GM12878 (cell line): ENCODE results near the gene TBC1D20. TPM values are rescaled to one million over a fixed set of nuclear protein-coding genes. Genes with fewer than 3 reads are reported as not detected.

Experiments used
- ATAC-seq: fragments of 200-7000 bp; cut with Tn5 transposase; 3 replicates; pipeline ENCODE4 v1.9.1; 2020; ENCODE audit warnings: mild to moderate bottlenecking, moderate library complexity
- BruUV-seq: library from RNA; stranded (reverse); fragments of 400-500 nt; replicated peaks from 2 replicates; lab custom pipeline; 2021; lab: Mats Ljungman, UMichigan
- CTCF ChIA-PET: fragments of 300-600 bp; sonication (Branson Sonifier 250); formaldehyde crosslinking; extraction: SDS; loops from one replicate; lab custom pipeline; 2021; ENCODE audit warnings: inconsistent platforms; lab: Yijun Ruan, JAX
- POLR2A ChIA-PET: fragments of 350-600 bp; formaldehyde crosslinking; extraction: SDS; loops from one replicate; lab custom pipeline; 2021; ENCODE audit warnings: inconsistent platforms; lab: Charles Lee
- RAD21 ChIA-PET: fragments of 300-600 bp; sonication (Branson Sonifier 250); formaldehyde crosslinking; loops from one replicate; lab custom pipeline; 2023; ENCODE audit warnings: antibody characterized with exemption; ENCODE audit not compliant: unreplicated experiment; lab: Charles Lee
- SMC1A ChIA-PET: fragments of 300-600 bp; sonication (Branson Sonifier 250); formaldehyde crosslinking; loops from one replicate; lab custom pipeline; 2023; ENCODE audit not compliant: unreplicated experiment, uncharacterized antibody; lab: Charles Lee
- DNase-seq: peaks from one replicate; pipeline ENCODE4 v3.0.0-alpha.2; 2011; ENCODE audit warnings: low read depth, low spot score
- FAIRE-seq: peaks from 3 replicates; lab custom pipeline; 2011; peaks lifted over from hg19 to GRCh38; lab: Jason Lieb, UNC
- H2AFZ ChIP-seq: 2 replicates; pipeline ENCODE4 v1.6.0; 2011; ENCODE audit warnings: low read depth, low read length, control low read depth; ENCODE audit not compliant: control insufficient read depth
- H3K27ac ChIP-seq: 2 replicates; pipeline ENCODE4 v1.5.1; 2011; ENCODE audit warnings: control low read depth; ENCODE audit not compliant: control insufficient read depth, insufficient read depth
- H3K27me3 ChIP-seq, 2 experiments: replicated peaks in 1 of 2; 2 replicates each; pipeline versions ENCODE4 v1.6.0 to v1.6.1; 2011; ENCODE audit warnings: low read length in 1 of 2; ENCODE audit not compliant: control insufficient read depth in 2 of 2, insufficient read depth in 2 of 2
- H3K36me3 ChIP-seq, 2 experiments: 2 replicates each; pipeline ENCODE4 v1.5.1; 2011; ENCODE audit warnings: low read length in 1 of 2; ENCODE audit not compliant: control insufficient read depth in 2 of 2, insufficient read depth in 2 of 2
- H3K4me1 ChIP-seq: 2 replicates; pipeline ENCODE4 v1.6.1; 2011; ENCODE audit warnings: mild to moderate bottlenecking, low read length, moderate library complexity, mixed read lengths; ENCODE audit not compliant: control insufficient read depth, insufficient read depth
- H3K4me2 ChIP-seq: 2 replicates; pipeline ENCODE4 v1.6.0; 2011; ENCODE audit warnings: control low read depth; ENCODE audit not compliant: control insufficient read depth, insufficient read depth
- H3K4me3 ChIP-seq: fragments of 200-600 bp; sonication (generic); 2 replicates; pipeline ENCODE4 v1.5.1; 2016
- H3K79me2 ChIP-seq: 2 replicates; pipeline ENCODE4 v1.6.0; 2011; ENCODE audit warnings: low read length; ENCODE audit not compliant: control insufficient read depth, insufficient read depth
- H3K9ac ChIP-seq: 2 replicates; pipeline ENCODE4 v1.8.0; 2011; ENCODE audit warnings: low read length, control low read depth, mixed read lengths; ENCODE audit not compliant: control insufficient read depth, insufficient read depth
- H3K9me3 ChIP-seq: replicated peaks from 3 replicates; pipeline ENCODE4 v1.5.1; 2011; ENCODE audit warnings: mild to moderate bottlenecking, low read length; ENCODE audit not compliant: control insufficient read depth, insufficient read depth
- H4K20me1 ChIP-seq: 2 replicates; pipeline ENCODE4 v1.6.0; 2011; ENCODE audit not compliant: control insufficient read depth, insufficient read depth
- BHLHE40 ChIP-seq, 2 experiments: fragments of 450-650 bp in 1 of 2; IDR thresholded peaks; 2 replicates each; pipeline ENCODE4 v1.6.1; 2011 to 2017; ENCODE audit warnings: low read depth in 2 of 2, borderline replicate concordance in 1 of 2, improper control_type of control experiment in 1 of 2, low read length in 1 of 2, mild to moderate bottlenecking in 1 of 2
- CBX5 ChIP-seq: sonication (generic); IDR thresholded peaks from 2 replicates; pipeline ENCODE4 v1.6.1; 2016; ENCODE audit warnings: low read depth, moderate library complexity, mild to moderate bottlenecking, inconsistent platforms
- CREB1 ChIP-seq: IDR thresholded peaks from 2 replicates; pipeline ENCODE4 v1.6.1; 2012; ENCODE audit warnings: low read depth, mild to moderate bottlenecking, inconsistent platforms
- E2F4 ChIP-seq: IDR thresholded peaks from 2 replicates; pipeline ENCODE4 v1.6.1; 2012; ENCODE audit warnings: low read depth, low read length, improper control_type of control experiment
- ELK1 ChIP-seq: IDR thresholded peaks from 2 replicates; pipeline ENCODE4 v1.6.1; 2012; ENCODE audit warnings: low read depth, low read length, improper control_type of control experiment
- FOS ChIP-seq: IDR thresholded peaks from 3 replicates; pipeline ENCODE4 v1.6.1; 2011; ENCODE audit warnings: borderline replicate concordance; ENCODE audit not compliant: insufficient read length; ENCODE audit errors: extremely low read depth
- IKZF1 ChIP-seq: fragments of 450-650 bp; conservative IDR thresholded peaks from 2 replicates; pipeline ENCODE4 v1.6.1; 2017; ENCODE audit warnings: antibody characterized with exemption, mild to moderate bottlenecking
- KAT2A ChIP-seq: conservative IDR thresholded peaks from 2 replicates; pipeline ENCODE4 v1.6.1; 2011; ENCODE audit warnings: low read depth, low read length; ENCODE audit not compliant: control insufficient read depth
- MEF2A ChIP-seq: IDR thresholded peaks from 2 replicates; pipeline ENCODE4 v1.6.1; 2011; ENCODE audit warnings: low read depth, mild to moderate bottlenecking, low read length, moderate library complexity; ENCODE audit not compliant: insufficient read depth
- NFXL1 ChIP-seq: fragments of 450-650 bp; IDR thresholded peaks from 2 replicates; pipeline ENCODE4 v1.6.1; 2017; ENCODE audit warnings: antibody characterized with exemption, mild to moderate bottlenecking, borderline replicate concordance
- NKRF ChIP-seq: fragments of 450-650 bp; conservative IDR thresholded peaks from 2 replicates; pipeline ENCODE4 v1.6.1; 2017; ENCODE audit warnings: mild to moderate bottlenecking, moderate library complexity
- NR2C2 ChIP-seq: IDR thresholded peaks from 2 replicates; pipeline ENCODE4 v1.6.1; 2011; ENCODE audit warnings: borderline replicate concordance, low read depth; ENCODE audit not compliant: control insufficient read depth, insufficient read length
- NRF1 ChIP-seq: conservative IDR thresholded peaks from 2 replicates; pipeline ENCODE4 v1.6.1; 2011; ENCODE audit warnings: mild to moderate bottlenecking, low read depth, low read length, improper control_type of control experiment
- RAD21 ChIP-seq: IDR thresholded peaks from 2 replicates; pipeline ENCODE4 v1.6.1; 2011; ENCODE audit warnings: mild to moderate bottlenecking, low read depth, low read length, moderate library complexity; ENCODE audit not compliant: insufficient read depth
- SIN3A ChIP-seq: IDR thresholded peaks from 2 replicates; pipeline ENCODE4 v1.6.1; 2012; ENCODE audit warnings: low read depth, low read length, improper control_type of control experiment
- SMAD5 ChIP-seq: IDR thresholded peaks from 2 replicates; pipeline ENCODE4 v1.6.1; 2016; ENCODE audit warnings: antibody characterized with exemption, low read depth
- ZBTB4 ChIP-seq: fragments of 450-650 bp; formaldehyde crosslinking; IDR thresholded peaks from 2 replicates; pipeline ENCODE4 v1.4.0; 2022; ENCODE audit warnings: mild to moderate bottlenecking, moderate library complexity
- whole genome bisulfite sequencing: methylation state at CpG from one replicate; pipeline ENCODE4 v1.1.6; 2016; ENCODE audit warnings: low lambda C conversion rate; ENCODE audit not compliant: insufficient replicate concordance, insufficient coverage; ENCODE audit errors: missing lambda C conversion rate; 5-methylcytosine and 5-hydroxymethylcytosine counted together
- in situ Hi-C: fragments of 300-500 bp; cut with MboI; formaldehyde crosslinking; loops from 9 replicates; pipeline ENCODE4 v1.14.3; 2018; ENCODE audit warnings: mixed read lengths
- intact Hi-C: fragments of 100-400 bp; cut with micrococcal nuclease; formaldehyde crosslinking; loops from one replicate; pipeline ENCODE4 v1.14.2; 2022; ENCODE audit not compliant: unreplicated experiment
- polyA plus RNA-seq, 11 experiments: library from polyadenylated mRNA; depleted of rRNA in 4 of 11; unstranded in 6 of 11; stranded (reverse) in 5 of 11; fragments of >200 nt; fragmentation: Nextera tagmentation in 4 of 11; fragmentation: Illumina TruSeq in 1 of 11; extraction: Ambion mirVana in 4 of 11; extraction: Trizol in 1 of 11; gene quantifications; 1 replicate in 1 of 11; 2 replicates in 10 of 11; pipeline versions ENCODE4 v1.2.1 to v1.2.3, GENCODE V29; 2011 to 2016; ENCODE audit warnings: inconsistent platforms in 2 of 11, missing spikeins in 2 of 11, low read depth in 1 of 11
- total RNA-seq, 4 experiments: library from RNA; depleted of rRNA in 3 of 4; stranded (reverse); fragments of >200 nt in 3 of 4; fragmentation: Illumina TruSeq in 1 of 4; extraction: Trizol in 1 of 4; gene quantifications; 2 replicates each; pipeline versions ENCODE4 v1.2.1 to v1.2.3, GENCODE V29; 2013 to 2021

Gene TBC1D20
- total and polyA plus RNA-seq, 10 of the 15 experiments (the other 5 are each of a cell fraction or from before 2014, with no cell fraction given) = 4.3 to 17.9 (median 11.2) TPM

- Histone ChIP-seq H3K79me2 (peaks cover 2% of the 10 kb centered on the region; the same call in 1 of the 2 replicates), H4K20me1 (no peaks in the 10 kb centered on the region; the same call in none of the 2 replicates), H3K4me3 (no peak overlapping the region), H3K36me3 (peaks cover 15 to 38% of the 10 kb centered on the region in 2 experiments), H3K4me2 (no peak overlapping the region), H3K27ac (no peak overlapping the region), H2AFZ (no peak overlapping the region), H3K9me3 (no peaks in the 10 kb centered on the region), H3K27me3 (no peaks in the 10 kb centered on the region), H3K4me1 (peaks cover 14% of the 10 kb centered on the region), H3K9ac (no peak overlapping the region)
- ChIA-PET RAD21 (no interaction called here), SMC1A (no interaction called here), CTCF (no interaction called here), POLR2A (no interaction called here)
- intact Hi-C loops (no loop called here), in situ Hi-C loops (no loop called here)
- ATAC-seq (no peak), DNase-seq (no peak), FAIRE-seq (no peak)
- TF ChIP-seq IKZF1 (no peak), NKRF (no peak), NFXL1 (no peak), NRF1 (no peak), E2F4 (no peak), SIN3A (no peak), MEF2A (no peak), FOS (no peak), BHLHE40 (IDR thresholded peaks at IDR 0.05; ENCODE audit: borderline replicate concordance in 1 of 2, low read depth in 2 of 2, low read length in 1 of 2) (no peak), NR2C2 (no peak), CREB1 (no peak), CBX5 (no peak), KAT2A (no peak), SMAD5 (no peak), ELK1 (no peak), RAD21 (no peak), ZBTB4 (CRISPR knock-in tag) (no peak)
- WGBS = 68% methylated on average over 4 of the region's 4 CpGs
- no TSS peak for BruUV-seq
These were observed 19.0 kb downstream of the TBC1D20 start for GRCh38 chr20:443223-443775.
